Lower leg skin (tissue), 3 donors: ENCODE results near the gene MRPS9.

ENCODE experiments used
- CTCF ChIP-seq, 3 donors: fragments of 450-650 bp; IDR thresholded peaks; one replicate each; pipeline ENCODE4 v1.5.1; 2016; ENCODE audit warnings: antibody characterized with exemption in 3 of 3, mild to moderate bottlenecking in 3 of 3, moderate library complexity in 2 of 3
- POLR2A ChIP-seq, 2 donors: fragments of 450-650 bp; IDR thresholded peaks; one replicate each; pipeline ENCODE4 v1.6.1; 2016 to 2017; ENCODE audit warnings: antibody characterized with exemption in 2 of 2, mild to moderate bottlenecking in 1 of 2, moderate library complexity in 1 of 2

GRCh38 chr2:105073591-105073990 lies 35.7 kb downstream of the MRPS9 start:
- TF ChIP-seq CTCF (IDR thresholded peaks at IDR 0.05) (no peak), POLR2A (IDR thresholded peaks at IDR 0.05) (no peak)
